ENCODE measurements around the gene PAPSS2. TPM values are rescaled to one million over a fixed set of nuclear protein-coding genes. Genes with fewer than 3 reads are reported as not detected.

The PAPSS2 gene
- total and polyA plus RNA-seq, 12 donors = 55.0 to 775 (median 243) TPM

GRCh38 chr10:87765666-87766376 is 106.1 kb downstream of the PAPSS2 start:
- TF ChIP-seq POLR2A (IDR thresholded peaks at IDR 0.05) = no peak
- TF ChIP-seq, protein P1, sequence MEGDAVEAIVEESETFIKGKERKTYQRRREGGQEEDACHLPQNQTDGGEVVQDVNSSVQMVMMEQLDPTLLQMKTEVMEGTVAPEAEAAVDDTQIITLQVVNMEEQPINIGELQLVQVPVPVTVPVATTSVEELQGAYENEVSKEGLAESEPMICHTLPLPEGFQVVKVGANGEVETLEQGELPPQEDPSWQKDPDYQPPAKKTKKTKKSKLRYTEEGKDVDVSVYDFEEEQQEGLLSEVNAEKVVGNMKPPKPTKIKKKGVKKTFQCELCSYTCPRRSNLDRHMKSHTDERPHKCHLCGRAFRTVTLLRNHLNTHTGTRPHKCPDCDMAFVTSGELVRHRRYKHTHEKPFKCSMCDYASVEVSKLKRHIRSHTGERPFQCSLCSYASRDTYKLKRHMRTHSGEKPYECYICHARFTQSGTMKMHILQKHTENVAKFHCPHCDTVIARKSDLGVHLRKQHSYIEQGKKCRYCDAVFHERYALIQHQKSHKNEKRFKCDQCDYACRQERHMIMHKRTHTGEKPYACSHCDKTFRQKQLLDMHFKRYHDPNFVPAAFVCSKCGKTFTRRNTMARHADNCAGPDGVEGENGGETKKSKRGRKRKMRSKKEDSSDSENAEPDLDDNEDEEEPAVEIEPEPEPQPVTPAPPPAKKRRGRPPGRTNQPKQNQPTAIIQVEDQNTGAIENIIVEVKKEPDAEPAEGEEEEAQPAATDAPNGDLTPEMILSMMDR (IDR thresholded peaks at IDR 0.05) = no peak

DNA sequence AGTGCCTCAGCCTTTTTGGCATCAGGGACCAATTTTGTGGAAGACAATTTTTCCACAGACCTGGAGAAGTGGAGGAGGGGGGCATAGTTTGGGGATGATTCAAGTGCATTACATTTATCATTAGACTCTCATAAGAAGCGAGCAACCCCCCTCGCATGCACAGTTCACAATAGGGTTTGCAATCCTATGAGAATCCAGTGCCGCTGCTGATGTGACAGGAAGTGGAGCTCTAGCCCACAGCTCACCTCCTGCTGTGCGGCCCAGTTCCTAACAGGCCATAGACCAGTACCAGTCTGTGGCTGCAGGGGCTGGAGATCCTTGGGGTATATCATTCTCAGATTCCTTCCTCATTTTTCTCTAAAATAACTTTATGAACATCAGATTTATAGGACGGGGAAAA is 107.6 kb downstream of the PAPSS2 start:
- intact Hi-C loops (cut with DNase I) = no loop called here
- Histone ChIP-seq H3K27me3 (no peaks in the 10 kb centered on the region), H3K9me3 (replicated peaks in 1 of 3) (no peaks in the 10 kb centered on the region), H3K4me1 (replicated peaks in 1 of 2) (peaks cover 0 to under 1% of the 10 kb centered on the region in 2 donors), H3K36me3 (replicated peaks in 1 of 2) (peaks cover 0 to 4% of the 10 kb centered on the region in 2 donors), H3K4me3 (no peak overlapping the region), H3K27ac (no peak overlapping the region)
- 90 to 96% (median 93%) methylated on average over 5 of the region's 5 CpGs for WGBS, 4 donors
- DNase-seq = no peak
- TF ChIP-seq, protein P1 (IDR thresholded peaks at IDR 0.05) = no peak
- no peak for TF ChIP-seq POLR2A (IDR thresholded peaks at IDR 0.05)

More at GRCh38 chr10:87765666-87766376, 106.1 kb downstream of the PAPSS2 start:
- intact Hi-C loops (cut with DNase I) = no loop called here
- Histone ChIP-seq H3K9me3 (replicated peaks in 1 of 3) (no peaks in the 10 kb centered on the region), H3K4me1 (replicated peaks in 1 of 2) (peaks cover 6 to 10% of the 10 kb centered on the region in 2 donors), H3K27me3 (no peaks in the 10 kb centered on the region), H3K36me3 (replicated peaks in 1 of 2) (peaks cover 0 to 4% of the 10 kb centered on the region in 2 donors), H3K4me3 (no peak overlapping the region), H3K27ac (no peak overlapping the region)
- 84 to 96% (median 90%) methylated on average over 5 of the region's 5 CpGs for WGBS, 4 donors
- DNase-seq = no peak

- no peaks in the 10 kb centered on the region for H3K27me3 ChIP-seq
- no peak overlapping the region for H3K27ac ChIP-seq
- no peak for TF ChIP-seq POLR2A (IDR thresholded peaks at IDR 0.05)
- TF ChIP-seq, protein P1 (IDR thresholded peaks at IDR 0.05) = peak; percentile 34 to 70 (median 56)
- H3K9me3 ChIP-seq (replicated peaks in 1 of 3) = no peaks in the 10 kb centered on the region
- intact Hi-C loops (cut with DNase I) = no loop called here
- peaks cover 7 to 10% of the 10 kb centered on the region in 2 donors for H3K4me1 ChIP-seq (replicated peaks in 1 of 2)
- no peak for DNase-seq
- WGBS, 4 donors = 81 to 88% (median 86%) methylated on average over 2 of the region's 2 CpGs
- no peaks in the 10 kb centered on the region for H3K36me3 ChIP-seq (replicated peaks in 1 of 2)
- no peak overlapping the region for H3K4me3 ChIP-seq
These were observed 112.3 kb downstream of the PAPSS2 start for GRCh38 chr10:87771871-87772500.

GRCh38 chr10:87775766-87776165 is 116.1 kb downstream of the PAPSS2 start:
- Histone ChIP-seq H3K27ac (peak overlapping the region in 4 of 5 donors; percentile 37 to 63 (median 56)), H3K9me3 (replicated peaks in 1 of 3) (no peaks in the 10 kb centered on the region), H3K4me3 (no peak overlapping the region), H3K4me1 (replicated peaks in 1 of 2) (peaks cover 7 to 10% of the 10 kb centered on the region in 2 donors), H3K36me3 (replicated peaks in 1 of 2) (no peaks in the 10 kb centered on the region), H3K27me3 (no peaks in the 10 kb centered on the region)
- DNase-seq = no peak
- TF ChIP-seq, protein P1 (IDR thresholded peaks at IDR 0.05) = no peak
- no peak for TF ChIP-seq POLR2A (IDR thresholded peaks at IDR 0.05)
- 21 to 27% (median 26%) methylated on average over 4 of the region's 4 CpGs for WGBS, 4 donors
- intact Hi-C loops (cut with DNase I) = no loop called here
